ENCODE data around the gene ATP9A. TPM values are rescaled to one million over a fixed set of nuclear protein-coding genes. Genes with fewer than 3 reads are reported as not detected.

The ATP9A gene
- total RNA-seq, 2 experiments from 2014 or later, result 0.11 to 0.19 TPM

GRCh38 chr20:51801122-51801822 lies 33.1 kb upstream of the ATP9A start:
- Histone ChIP-seq H3K27ac (ENCODE audit: low read depth in 1 of 2, low read length in 2 of 2) (no peak overlapping the region), H3K36me3 (ENCODE audit: insufficient read depth, low read length) (no peaks in the 10 kb centered on the region), H3K4me3 (ENCODE audit: low read length) (peak overlapping the region; percentile 24), H3K4me1 (ENCODE audit: insufficient read depth, low read length) (peaks cover 15% of the 10 kb centered on the region), H3K27me3 (ENCODE audit: control insufficient read depth in 1 of 2, insufficient read depth in 2 of 2, low read length in 2 of 2) (peaks cover 30 to 54% of the 10 kb centered on the region in 2 experiments), H3K9me3 (ENCODE audit: control insufficient read depth in 1 of 2, insufficient read depth in 1 of 2, low read length in 2 of 2) (peaks cover 0 to 10% of the 10 kb centered on the region in 2 experiments)
- ATAC-seq (ENCODE audit: poor library complexity) (no peak), DNase-seq (no peak)
- ChIA-PET CTCF (no interaction called here), POLR2A (no interaction called here)
- peaks cover 14% of the 10 kb centered on the region for H3K4me1 Mint-ChIP-seq (ENCODE audit: low read depth)
- H3K9me3 Mint-ChIP-seq, result no peaks in the 10 kb centered on the region
- H3K36me3 Mint-ChIP-seq (ENCODE audit: low read depth), result no peaks in the 10 kb centered on the region
- peaks cover 76% of the 10 kb centered on the region for H3K27me3 Mint-ChIP-seq
- no peak overlapping the region for H3K27ac Mint-ChIP-seq
- intact Hi-C loops (cut with DNase I, micrococcal nuclease), result no loop called here
- no peak overlapping the region for H3K4me3 Mint-ChIP-seq
- TF ChIP-seq CTCF (IDR thresholded peaks at IDR 0.05), result no peak

- intact Hi-C loops (cut with DNase I, micrococcal nuclease), result no loop called here
- Mint-ChIP-seq H3K27ac (no peak overlapping the region), H3K9me3 (no peaks in the 10 kb centered on the region), H3K4me3 (no peak overlapping the region), H3K27me3 (peaks cover 75% of the 10 kb centered on the region), H3K36me3 (ENCODE audit: low read depth) (no peaks in the 10 kb centered on the region), H3K4me1 (ENCODE audit: low read depth) (peaks cover 14% of the 10 kb centered on the region)
- ATAC-seq (ENCODE audit: poor library complexity), result no peak
- Histone ChIP-seq H3K27ac (ENCODE audit: low read depth in 1 of 2, low read length in 2 of 2) (no peak overlapping the region), H3K4me3 (ENCODE audit: low read length) (peak overlapping the region; percentile 24), H3K27me3 (ENCODE audit: control insufficient read depth in 1 of 2, insufficient read depth in 2 of 2, low read length in 2 of 2) (peaks cover 26 to 54% of the 10 kb centered on the region in 2 experiments), H3K4me1 (ENCODE audit: insufficient read depth, low read length) (peaks cover 15% of the 10 kb centered on the region), H3K9me3 (ENCODE audit: control insufficient read depth in 1 of 2, insufficient read depth in 1 of 2, low read length in 2 of 2) (peaks cover 0 to 10% of the 10 kb centered on the region in 2 experiments), H3K36me3 (ENCODE audit: insufficient read depth, low read length) (no peaks in the 10 kb centered on the region)
- ChIA-PET CTCF (no interaction called here), POLR2A (no interaction called here)
- DNase-seq, result no peak
- no peak for TF ChIP-seq CTCF (IDR thresholded peaks at IDR 0.05)
Observed at GRCh38 chr20:51800872-51801121, 32.6 kb upstream of the ATP9A start.

DNA sequence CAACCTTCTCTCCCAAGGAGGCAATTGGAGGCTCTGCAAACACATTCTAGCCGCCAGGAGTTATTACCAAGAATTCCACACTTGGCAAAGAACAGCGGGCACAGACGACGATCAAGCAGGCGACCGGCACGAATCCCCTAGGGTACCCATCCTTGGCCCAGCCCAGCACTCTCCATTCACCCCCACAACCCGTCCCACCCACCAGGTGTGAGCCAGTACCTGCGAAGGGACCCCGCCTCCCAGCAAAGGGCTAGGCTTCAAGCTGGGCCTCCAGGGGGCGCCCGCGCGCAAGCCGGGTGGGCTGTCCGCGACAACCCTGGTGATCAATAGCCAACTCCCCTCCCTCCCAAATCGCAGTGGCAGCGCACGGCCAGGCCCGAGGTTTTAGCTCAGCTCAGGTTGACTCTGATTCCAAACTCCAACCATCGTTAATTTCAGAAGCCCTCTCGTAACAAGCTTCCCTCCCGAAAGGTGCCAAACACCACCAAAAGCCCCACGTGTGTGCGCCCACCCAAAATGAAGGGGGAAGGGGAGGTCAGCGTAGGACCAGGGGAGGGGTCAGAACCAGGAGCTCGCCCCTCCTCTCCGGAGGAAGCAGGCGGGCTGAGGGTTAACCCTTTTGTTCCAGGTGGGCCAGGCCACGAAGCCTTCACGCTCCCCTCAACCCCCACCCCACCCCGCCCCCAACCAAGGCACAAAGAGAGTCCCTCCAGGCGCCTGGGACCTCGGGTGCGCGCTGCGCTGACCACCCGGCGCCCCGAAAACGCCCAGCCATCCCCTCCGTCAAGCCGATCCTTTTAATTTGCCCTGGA lies 32.1 kb upstream of the ATP9A start:
- H3K27me3 Mint-ChIP-seq, result peaks cover 74% of the 10 kb centered on the region
- peak overlapping the region; percentile 10 for H3K4me3 ChIP-seq (ENCODE audit: low read length)
- H3K4me3 Mint-ChIP-seq, result peak overlapping the region; percentile 30
- H3K9me3 ChIP-seq (ENCODE audit: control insufficient read depth in 1 of 2, insufficient read depth in 1 of 2, low read length in 2 of 2), result peaks cover 0 to 10% of the 10 kb centered on the region in 2 experiments
- no peaks in the 10 kb centered on the region for H3K9me3 Mint-ChIP-seq
- H3K4me1 ChIP-seq (ENCODE audit: insufficient read depth, low read length), result peaks cover 15% of the 10 kb centered on the region
- ATAC-seq (ENCODE audit: poor library complexity) (no peak), DNase-seq (peak; percentile 11 to 62 (median 40))
- H3K36me3 ChIP-seq (ENCODE audit: insufficient read depth, low read length), result no peaks in the 10 kb centered on the region
- intact Hi-C loops (cut with DNase I, micrococcal nuclease), result no loop called here
- ChIA-PET CTCF (no interaction called here), POLR2A (no interaction called here)
- peaks cover 26 to 54% of the 10 kb centered on the region in 2 experiments for H3K27me3 ChIP-seq (ENCODE audit: control insufficient read depth in 1 of 2, insufficient read depth in 2 of 2, low read length in 2 of 2)
- H3K36me3 Mint-ChIP-seq (ENCODE audit: low read depth), result no peaks in the 10 kb centered on the region
- peak; percentile 56 for TF ChIP-seq CTCF (IDR thresholded peaks at IDR 0.05)
- H3K4me1 Mint-ChIP-seq (ENCODE audit: low read depth), result peaks cover 14% of the 10 kb centered on the region
- no peak overlapping the region for H3K27ac Mint-ChIP-seq
- no peak overlapping the region for H3K27ac ChIP-seq (ENCODE audit: low read depth in 1 of 2, low read length in 2 of 2)

Measured in CD4-positive, alpha-beta T cell (primary cell).